Activated CD4-positive, alpha-beta T cell treated with anti-CD3 and anti-CD28 coated beads, Interleukin-2, amount 50 U/mL, for 4 hours (primary cell): Measurements from ENCODE around the gene CCR3.
"Not testable (repeated sequence)": the region's sequence is repeated elsewhere in the genome, so short reads cannot be mapped to it uniquely, and the experiment has no call there.

Source experiments
- DNase-seq, 2 experiments: peaks; one replicate each; pipeline ENCODE4 v3.0.0-alpha.2; 2020

The CCR3 gene

DNA sequence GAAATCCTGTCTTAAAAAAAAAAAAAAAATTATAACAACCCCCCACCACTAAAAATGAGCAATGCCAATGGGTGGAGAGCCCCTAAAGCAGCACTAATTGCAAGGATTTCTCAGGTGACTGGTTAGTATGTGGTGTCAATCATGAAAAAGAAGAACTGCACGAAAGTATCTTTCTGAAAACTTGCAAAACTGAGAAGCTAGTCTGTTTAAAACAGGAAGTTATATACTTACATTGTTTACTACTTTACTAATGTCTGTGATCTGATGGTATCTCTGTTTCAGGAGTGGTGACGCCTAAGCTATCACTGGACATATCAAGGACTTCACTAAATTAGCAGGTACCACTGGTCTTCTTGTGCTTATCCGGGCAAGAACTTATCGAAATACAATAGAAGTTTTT is at the start of gene CCR3:
Gene CCR3 (plus strand): TSS at position 341 of the 400 bp plus-strand sequence. CDS start 22,699 bp downstream, outside the sequence.
- DNase-seq, result no peak

DNA sequence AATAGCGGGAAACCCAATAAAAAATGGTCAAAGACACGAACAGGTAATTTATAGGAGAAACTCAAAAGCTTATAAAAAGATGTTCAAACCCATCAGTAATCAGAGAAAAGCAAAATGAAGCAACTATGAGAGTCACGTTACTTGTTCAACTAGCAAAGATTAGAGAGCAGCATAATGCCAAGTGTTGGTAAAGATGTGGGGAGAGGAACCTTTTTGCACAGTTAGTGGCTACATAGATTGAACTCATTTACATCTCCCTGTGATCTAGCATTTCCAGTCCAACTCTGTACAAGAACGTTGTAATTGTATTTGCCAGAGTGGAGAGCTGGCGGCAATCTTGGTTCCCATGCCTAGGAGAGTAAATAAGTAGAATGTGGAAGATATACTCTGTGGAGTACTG is 49.3 kb upstream of the CCR3 start:
- DNase-seq, result no peak

DNA sequence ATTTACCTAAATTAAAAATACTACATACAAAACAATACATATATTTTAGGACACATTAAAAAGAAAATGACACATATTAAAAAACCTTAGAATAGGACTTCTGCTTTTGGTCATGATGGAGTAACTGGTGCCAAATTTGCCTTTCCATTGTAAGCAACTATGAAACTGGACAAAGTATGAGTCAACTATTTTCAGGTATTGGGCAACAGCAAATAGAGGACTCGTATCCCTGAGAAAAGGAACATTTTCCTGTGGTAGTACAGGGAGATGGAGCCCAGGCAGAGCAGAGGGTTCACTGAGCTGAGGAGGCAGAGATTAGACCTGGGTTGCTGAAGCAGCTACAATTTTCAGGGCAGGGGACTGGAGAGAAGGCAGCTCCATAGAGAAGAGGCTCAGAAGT is 48.8 kb upstream of the CCR3 start:
- no peak for DNase-seq

DNA sequence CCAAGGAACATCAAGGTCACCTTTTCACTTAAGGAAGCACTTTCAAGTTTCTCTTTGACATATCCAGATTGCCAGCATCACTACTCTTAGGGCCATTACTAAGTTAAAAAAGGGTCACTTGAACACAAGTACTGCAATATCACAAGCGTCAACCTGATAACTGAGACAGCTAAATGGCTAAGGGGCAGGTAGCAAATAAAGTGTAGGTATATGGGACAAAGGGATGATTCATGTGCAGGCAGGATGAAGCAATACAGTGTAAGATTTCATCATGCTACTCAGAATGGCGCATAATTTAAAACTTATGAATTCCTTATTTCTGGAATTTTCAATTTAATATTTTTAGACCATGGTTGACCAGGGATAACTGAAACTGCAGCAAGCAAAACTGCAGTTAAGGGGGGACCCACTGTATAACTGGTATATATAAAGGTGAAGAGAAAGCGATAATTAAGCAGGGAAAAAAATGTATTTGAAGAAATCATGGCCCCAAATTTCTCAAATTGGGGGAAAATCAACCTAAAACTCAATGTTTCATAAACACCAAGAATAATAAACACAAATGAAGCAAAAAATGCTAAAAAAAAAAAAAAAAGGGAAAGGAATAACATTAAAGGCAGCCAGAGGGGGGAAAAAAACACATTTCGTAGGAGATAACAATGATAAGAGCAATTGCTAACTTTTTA is 47.2 kb upstream of the CCR3 start:
- DNase-seq, result no peak

DNA sequence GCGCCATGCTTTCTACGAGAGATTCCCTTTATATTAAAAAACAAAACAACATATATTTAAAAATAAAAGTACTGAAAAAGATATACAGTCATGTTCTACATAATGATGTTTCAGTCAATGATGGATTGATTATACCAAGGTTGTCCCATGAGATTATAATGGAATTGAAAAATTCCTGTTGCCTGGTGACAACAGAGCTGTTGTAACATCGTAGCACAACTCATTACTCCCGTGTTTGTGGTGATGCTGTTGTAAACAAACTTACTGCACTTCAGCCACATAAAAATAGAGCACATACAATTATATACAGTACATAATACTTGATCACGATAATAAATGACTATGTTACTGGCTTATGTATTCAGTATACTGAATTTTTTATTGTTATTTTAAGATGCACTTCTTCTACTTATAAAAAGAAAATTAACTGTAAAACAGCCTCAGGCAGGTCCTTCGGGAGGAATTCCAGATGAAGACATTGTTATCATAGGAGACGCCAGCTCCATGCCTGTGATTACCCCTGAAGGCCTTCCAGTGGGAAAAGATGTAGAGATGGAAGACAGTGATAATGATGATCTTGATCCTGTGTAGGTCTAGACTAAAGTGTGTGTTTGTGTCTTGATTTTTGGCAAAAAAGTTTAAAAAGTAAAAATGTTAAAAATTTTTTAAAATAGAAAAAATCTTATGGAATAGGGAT is 45.9 kb upstream of the CCR3 start:
- DNase-seq, result no peak

DNA sequence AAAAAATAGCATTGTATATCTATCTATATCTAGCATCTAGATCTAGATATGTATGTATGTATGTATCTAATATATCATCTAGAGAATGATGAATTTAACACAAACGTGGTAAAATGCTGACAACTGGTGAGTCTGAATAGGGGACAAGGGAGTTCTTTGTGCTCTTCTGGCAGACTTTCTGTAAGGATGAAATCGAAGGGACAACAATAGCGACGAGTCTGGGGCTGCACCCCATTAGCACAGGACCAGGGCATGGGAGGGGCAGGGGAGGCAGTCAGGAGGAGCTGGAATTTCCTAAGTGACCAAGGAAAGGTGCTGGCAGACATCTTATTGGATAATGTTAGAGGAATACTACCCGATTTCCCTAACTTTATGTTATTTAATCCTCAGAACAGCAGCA is 42.0 kb upstream of the CCR3 start:
- no peak for DNase-seq

DNA sequence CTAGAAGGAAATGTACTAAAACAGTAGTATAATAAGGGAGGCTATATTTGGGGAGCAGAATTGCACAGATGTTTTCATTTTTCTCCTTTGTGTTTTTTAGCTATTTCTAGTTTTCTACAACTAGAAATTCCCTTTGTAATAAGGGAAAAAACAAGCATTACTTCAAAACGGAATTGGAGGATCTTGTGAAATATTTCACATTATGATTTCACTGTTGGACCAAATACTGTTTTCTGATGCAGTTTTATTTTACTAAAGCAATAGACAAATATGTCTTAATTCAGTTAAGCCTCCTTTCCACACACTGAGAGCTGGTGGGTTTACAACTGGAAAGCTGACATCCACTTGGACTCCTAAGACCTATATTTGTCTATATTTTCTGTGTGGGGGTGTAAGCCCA is 41.5 kb upstream of the CCR3 start:
- DNase-seq, result no peak

DNA sequence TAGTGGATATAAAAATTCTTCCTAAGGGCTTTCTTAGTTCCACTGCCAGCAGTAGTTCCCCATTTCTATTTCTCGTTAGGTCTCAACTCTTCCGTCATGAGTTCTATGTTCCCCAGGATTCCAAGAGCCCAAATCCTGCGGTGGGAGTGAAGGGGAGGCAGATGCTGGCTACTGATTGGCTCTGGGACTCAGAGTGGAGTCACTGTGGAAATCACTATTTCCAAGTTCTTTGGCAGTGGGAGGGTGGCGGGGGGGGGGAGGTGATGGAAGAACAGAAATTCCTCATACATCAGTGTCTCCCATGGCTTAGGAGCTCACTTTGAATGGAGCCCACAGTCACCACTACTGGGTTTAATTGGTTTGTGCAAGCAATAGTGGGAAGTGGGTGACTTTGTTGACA is 39.7 kb upstream of the CCR3 start:
- no peak for DNase-seq

DNA sequence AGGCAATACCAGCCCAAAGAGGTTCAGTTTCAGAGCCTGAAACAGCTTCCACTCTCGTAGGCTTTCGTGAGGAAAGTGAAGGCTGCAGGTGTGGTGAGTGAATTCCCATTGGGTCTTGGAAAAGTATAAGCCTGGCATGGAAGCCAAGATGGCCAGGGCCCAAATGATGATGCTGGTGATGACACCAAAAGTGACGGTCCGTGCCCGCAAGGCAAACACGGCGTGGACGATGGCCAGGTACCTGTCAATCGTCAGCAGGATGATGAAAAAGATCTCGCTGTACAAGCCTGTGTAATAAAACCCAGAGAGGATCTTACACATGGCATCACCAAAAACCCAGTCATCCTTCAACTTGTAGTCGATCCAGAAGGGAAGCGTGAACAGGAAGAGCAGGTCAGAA is 38.6 kb upstream of the CCR3 start:
- no peak for DNase-seq

DNA sequence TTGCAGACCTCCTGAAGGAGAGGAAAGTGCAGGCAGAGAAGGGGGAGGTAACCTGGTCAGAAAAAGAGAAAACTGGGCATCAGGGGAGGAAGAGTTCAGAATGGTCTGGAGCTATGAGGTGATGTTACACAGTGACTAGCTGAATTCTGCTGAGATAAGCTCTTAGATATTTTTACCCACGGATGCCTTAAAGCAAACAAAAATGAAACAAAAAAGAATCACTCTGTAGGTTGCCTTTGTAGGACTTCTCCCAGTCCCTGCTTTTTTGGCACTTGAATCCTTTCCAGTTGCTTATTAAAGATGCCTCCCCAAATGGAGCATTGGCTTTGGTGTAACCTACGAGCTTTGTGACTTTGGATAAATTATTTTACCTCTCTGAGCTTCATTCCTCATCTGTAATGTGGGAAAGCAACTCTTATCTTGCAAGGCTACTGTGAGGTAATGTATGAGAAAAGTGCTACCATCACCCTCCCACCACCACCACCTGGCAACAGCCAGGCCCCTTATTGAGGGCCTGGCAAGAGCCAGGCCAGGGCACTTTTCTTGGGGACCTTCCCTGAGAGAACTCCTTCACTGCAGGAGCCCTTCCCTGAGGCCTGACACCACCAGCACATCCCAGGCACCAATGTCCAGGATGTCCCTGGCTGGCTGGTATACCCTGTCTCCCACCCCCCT is 36.8 kb upstream of the CCR3 start:
- no peak for DNase-seq

DNA sequence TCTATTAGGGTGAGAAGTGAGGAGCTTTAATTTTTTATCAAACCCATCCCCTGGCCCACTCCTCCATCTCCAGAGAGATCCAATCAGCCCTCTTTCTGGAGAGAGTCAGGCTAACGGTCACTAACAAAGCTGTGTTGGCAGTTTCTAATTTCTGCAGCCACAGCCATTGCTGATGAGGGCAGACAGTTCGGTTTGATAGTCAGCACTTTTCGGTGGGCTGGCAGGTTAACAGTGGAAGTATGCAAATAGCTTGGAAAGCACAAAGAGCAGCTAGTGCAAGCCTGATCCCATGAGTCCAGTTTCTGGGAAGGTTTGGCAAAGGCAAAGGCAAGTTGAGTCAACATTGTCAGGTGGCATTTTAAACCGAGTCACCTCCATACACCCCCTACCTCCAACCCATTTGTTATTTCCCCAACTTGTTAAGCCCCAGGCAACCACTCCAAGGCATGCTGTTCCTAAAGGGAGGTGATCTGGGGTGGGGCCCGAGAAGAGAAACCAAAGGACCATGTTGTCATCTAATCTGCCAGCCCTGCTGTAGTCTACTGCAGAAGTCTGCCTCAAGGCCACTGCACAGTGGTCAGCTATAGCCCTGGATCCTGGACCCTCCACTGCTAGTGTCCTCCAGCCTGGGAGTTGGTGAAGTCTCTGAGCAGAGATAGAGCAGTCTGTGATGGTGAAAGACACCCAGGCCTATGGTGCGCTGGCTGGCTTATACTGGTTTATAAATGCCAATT is 35.8 kb upstream of the CCR3 start:
- no peak for DNase-seq

DNA sequence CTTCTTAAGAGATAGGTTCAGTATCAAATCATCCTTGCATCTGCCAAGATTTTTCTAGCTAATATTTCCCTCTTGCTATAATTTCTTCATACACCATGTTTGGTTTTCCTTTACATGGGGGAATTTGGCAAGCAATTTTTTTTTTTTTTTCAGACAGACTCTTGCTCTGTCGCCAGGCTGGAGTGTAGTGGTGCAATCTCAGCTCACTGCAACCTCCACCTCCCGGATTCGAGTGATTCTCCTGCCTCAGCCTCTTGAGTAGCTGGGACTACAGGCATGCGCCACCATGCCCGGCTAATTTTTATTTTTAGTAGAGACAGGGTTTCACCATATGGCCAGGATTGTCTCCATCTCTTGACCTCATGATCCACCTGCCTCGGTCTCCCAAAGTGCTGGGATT is 34.7 kb upstream of the CCR3 start:
- DNase-seq, result not testable (repeated sequence)

DNA sequence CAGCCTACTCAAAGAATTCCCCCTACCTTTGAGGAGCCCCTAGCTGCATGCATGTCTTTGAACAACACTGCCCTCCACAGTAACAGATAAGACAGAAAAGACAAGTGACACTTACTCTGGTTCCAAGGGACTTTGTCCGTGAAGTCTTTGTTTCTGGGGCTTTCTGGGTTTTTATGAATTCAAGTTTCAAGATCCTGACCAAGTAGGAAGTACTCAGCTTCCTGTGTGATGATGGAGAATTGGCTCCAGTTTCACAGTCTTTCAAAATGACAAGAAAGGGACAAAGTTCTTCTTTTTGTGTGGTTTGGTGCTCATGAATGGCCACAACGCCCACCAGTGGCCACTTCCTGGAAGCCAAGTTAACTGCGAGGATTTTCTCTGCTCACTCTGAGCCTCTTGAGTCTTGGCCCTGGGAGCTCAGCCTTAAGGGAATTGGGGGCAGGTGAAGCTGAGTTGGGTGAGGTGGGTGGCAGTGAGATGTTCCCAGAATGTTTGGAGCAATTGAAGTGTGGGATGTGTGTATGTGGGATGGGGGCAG is 34.0 kb upstream of the CCR3 start, which contains the start of gene CCR1:
Gene CCR1 (minus strand): TSS at position 147 of the 538 bp plus-strand sequence. CDS start 4,000 bp downstream, outside the sequence.
- DNase-seq, result no peak

DNA sequence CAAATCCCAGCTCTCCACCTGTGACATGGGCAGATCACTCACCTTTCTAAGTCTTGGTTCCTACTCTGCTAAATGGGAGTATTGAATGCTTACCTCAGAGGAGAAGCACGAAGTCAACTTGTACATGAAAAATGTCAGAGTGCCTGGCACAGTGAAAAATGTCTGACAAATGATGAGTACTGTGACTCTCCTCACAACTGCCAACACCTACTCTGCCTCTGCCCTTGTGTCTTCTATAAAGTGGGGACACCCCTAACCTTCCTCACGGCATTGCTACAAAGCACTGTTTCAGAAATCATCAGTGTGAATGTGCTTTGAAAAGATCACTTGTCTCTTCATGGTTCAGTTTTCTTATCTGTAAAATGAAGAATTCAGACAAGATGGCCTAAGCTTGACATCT is 33.2 kb upstream of the CCR3 start:
- no peak for DNase-seq

DNA sequence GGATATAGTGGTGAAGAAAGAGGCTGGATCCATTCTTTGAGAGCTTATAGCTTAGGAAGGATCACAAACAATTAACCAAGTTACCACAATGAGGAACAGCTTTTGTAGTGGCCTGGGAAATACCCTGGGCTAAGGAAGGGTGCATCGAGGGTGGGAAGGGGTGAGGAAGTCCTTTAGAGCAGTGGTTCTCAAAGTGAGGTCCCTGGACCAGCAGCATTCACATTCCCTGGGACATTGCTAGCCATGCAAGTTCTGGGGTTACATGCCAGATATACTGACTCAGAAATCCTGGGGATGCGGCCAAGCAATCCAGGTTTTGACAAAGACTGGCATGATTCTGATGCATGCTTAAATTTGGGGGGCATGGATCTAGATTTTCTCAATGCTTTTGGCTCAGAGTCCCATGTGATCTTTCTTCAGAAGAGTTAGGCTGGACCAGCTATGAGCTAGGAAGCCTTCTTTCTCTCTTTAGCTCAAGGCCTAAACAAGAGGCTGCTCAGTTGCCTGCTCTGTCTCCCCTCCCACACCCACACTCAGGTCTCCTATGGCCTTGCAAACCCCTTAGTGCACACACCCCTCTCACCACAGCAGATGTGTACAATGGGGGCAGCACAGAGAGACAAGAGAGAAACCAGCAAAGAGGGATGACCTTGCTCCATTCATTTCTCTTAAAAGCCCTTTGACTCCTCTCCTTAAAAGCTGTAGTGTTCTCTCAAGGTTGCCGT is 32.4 kb upstream of the CCR3 start:
- no peak for DNase-seq

DNA sequence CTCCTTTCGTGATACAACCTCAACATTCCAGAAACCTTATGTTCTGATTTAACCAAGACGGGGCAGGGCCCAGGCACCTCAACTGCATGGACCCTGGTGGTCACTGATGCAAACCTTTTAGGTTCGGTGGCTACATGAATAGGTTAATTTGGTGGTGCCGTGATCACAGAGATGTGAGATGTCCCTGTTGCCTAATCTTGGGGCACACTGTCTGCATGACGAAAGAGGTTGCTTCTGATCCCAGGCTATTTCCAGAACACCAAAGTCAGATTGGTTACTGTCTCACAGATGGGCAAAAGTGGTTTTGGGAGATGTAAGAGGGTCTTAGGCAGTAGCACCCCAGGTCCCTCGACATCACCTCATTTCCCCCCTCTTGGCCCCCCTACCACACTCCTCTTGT is 30.2 kb upstream of the CCR3 start:
- DNase-seq, result no peak

DNA sequence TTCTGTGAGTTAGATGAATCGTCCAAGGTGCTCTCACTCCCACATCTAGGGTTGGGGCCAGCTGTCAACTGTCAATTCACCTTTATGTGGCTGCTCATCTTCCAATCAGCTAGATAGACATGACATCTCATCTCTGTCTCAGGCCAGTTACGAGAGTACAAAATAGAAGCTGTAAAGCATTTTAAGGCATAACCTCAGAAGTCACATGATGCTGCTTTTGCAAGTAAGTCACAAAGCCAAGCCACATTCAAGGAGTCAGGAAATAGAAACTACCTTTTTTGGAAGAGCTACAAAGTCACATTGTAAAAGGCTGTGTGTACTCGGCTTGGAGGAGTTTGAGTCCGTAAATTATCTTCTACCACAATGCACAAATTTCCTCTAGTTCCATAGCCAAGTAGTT is 29.1 kb upstream of the CCR3 start:
- no peak for DNase-seq

DNA sequence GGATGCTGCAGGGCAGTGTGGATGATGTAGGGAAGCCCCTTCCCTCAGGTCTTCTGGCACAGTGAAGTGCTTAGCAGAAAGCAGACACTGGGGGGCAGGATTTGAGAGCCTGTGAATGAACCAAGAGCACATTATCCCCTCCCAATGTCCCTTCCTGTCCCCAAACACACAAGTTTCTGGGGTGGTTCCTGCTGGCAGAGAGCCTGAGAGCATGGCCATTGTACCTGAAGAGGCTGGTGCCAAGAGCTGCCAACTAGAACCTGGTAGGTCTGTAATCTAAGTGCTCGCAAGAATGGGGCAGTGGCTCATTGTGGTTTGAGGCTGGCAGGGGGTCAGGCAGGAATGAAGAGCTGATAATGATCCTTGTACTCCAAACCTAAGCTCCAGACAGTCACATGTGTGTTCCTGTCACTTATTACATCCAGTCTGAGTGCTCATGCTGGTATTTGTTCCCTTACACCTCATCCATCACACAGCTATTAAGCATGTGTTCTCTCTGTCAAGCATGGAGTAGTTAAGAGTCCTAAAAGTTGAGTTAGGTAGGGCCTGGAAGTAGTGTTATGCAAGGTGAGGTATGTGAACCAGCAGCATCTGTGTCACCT is 27.4 kb upstream of the CCR3 start:
- no peak for DNase-seq

DNA sequence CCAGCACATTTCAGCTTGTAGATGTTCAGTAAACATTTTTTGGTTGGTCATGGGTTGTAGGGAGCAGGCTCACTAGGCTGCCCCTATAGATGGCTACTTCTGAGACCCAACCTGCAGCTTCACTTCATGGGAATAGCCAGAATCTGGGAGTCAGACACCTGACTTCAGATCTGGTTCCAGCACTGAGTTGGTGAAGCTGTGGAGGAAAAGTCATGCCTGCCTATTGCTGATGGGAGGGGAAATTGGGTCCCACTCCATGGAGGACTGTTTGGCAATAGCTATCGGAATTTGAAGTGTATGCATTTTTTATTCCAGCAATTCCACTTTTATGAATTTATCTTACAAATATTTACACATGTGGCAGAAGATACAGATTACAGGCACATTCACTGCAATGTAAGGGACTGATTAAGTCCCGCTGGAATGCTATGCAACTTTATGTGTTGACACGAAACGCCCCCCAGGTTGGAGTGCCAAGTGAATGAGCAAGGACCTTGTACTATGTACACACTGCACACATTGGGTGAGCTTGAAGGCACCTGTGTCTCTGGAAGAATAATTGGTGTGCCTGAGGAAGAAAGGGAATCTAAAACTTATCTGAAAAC is 26.3 kb upstream of the CCR3 start:
- DNase-seq, result no peak

DNA sequence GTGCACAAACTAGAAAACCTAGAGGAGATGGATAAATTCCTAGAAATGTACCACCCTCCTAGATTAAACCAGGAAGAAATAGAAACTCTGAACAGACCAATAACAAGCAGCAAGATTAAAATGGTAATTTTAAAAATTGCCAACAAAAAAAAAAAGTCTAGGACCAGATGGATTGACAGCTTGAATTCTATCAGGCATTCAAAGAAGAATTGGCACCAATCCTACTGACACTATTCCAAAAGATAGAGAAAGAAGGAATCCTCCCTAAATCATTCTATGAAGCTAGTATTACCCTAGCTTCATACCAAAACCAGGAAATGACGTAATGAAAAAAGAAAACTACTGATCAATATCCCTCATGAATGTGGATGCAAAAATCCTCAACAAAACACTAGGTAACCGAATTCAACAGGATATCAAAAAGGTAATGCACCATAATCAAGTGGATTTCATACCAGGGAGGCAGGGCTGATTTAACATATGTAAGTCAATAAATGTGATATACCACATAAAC is 24.0 kb upstream of the CCR3 start:
- no peak for DNase-seq

DNA sequence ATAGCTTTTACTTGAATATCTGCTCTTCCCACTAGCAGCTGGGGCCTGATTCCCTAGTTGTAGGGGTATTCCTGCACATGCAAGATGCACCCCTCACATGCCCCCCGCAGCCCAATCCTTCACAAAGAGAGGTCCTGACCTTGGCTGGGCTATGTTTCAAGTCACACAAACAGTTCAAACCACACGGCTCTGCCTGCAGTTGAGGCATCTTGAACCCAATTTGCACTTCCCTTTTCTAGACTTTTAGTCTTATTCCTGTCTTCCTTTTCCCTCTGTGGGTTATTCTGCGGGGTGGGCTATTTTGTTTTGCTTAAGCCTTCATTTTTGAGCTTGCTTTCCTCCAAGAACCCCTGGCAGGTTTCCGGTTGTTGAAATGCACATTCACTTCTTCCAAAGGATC is 20.9 kb upstream of the CCR3 start:
- no peak for DNase-seq
